NT2/D1 (cell line): ENCODE data around the gene C1orf35.

Source experiments
- DNase-seq: peaks from one replicate; pipeline ENCODE4 v3.0.0-alpha.2; 2011; ENCODE audit warnings: low read depth, low spot score
- H3K27me3 ChIP-seq: 2 replicates; pipeline ENCODE4 v1.6.0; 2011; ENCODE audit warnings: mild to moderate bottlenecking; ENCODE audit not compliant: insufficient read length, insufficient read depth
- H3K36me3 ChIP-seq: 2 replicates; pipeline ENCODE4 v1.6.1; 2011; ENCODE audit warnings: mild to moderate bottlenecking, low read length, mixed read lengths; ENCODE audit not compliant: insufficient read depth, insufficient read length
- H3K4me1 ChIP-seq: 2 replicates; pipeline ENCODE4 v1.5.1; 2011; ENCODE audit not compliant: insufficient read depth, insufficient read length
- H3K4me3 ChIP-seq: 2 replicates; pipeline ENCODE4 v1.5.1; 2011; ENCODE audit warnings: low read depth; ENCODE audit not compliant: insufficient read length
- H3K9ac ChIP-seq: 2 replicates; pipeline ENCODE4 v1.6.0; 2011; ENCODE audit warnings: low read depth; ENCODE audit not compliant: insufficient read length
- H3K9me3 ChIP-seq: 2 replicates; pipeline ENCODE4 v1.5.1; 2011; ENCODE audit warnings: mild to moderate bottlenecking, low read length; ENCODE audit not compliant: insufficient read depth
- SUZ12 ChIP-seq: IDR thresholded peaks from 2 replicates; pipeline ENCODE4 v1.6.1; 2011; ENCODE audit not compliant: insufficient read length, insufficient read depth; ENCODE audit errors: extremely low read depth
- YY1 ChIP-seq: IDR thresholded peaks from 2 replicates; pipeline ENCODE4 v1.6.1; 2011; ENCODE audit not compliant: insufficient read length, insufficient read depth
- ZNF274 ChIP-seq: IDR thresholded peaks from 2 replicates; pipeline ENCODE4 v1.6.1; 2011; ENCODE audit warnings: mild to moderate bottlenecking, low read depth, low read length

Gene C1orf35

DNA sequence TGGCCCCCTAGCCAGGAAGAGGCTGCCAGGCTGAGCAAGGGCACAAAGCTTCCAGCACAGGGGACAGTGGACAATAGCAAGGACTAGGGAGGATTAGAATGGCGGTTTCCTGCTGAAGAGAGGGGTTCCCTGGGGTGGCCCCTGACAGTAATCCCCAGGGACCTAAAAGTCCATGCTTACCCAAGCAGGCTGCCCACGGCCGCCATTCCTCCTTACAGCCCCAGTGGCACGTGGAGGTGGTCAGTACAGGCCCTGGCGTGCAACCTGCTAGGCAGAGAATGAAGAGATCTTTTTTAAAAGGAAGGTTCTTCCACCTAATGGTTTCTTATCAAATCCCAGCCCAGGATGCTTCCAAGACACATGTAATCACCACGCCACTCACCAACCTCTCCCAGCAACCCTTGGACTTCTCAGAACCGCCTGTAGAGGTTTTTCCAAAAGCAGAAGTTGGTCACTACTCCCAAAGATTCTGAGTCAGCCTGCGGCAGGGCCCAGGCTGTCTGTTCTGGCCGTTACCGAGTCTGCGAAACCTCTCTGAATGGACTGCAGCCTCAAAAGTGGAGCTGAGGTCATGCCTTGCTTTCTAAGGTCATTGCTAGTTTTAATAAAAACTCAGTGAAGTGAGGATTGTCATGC is 5.0 kb upstream of the C1orf35 start:
- Histone ChIP-seq H3K36me3 (peaks cover 36% of the 10 kb centered on the region), H3K9ac (peak overlapping the region; percentile 96), H3K4me3 (peak overlapping the region; percentile 96), H3K4me1 (peaks cover 3% of the 10 kb centered on the region), H3K9me3 (no peaks in the 10 kb centered on the region), H3K27me3 (peaks cover 10% of the 10 kb centered on the region)
- no peak for DNase-seq
- TF ChIP-seq SUZ12 (no peak), ZNF274 (no peak), YY1 (no peak)

DNA sequence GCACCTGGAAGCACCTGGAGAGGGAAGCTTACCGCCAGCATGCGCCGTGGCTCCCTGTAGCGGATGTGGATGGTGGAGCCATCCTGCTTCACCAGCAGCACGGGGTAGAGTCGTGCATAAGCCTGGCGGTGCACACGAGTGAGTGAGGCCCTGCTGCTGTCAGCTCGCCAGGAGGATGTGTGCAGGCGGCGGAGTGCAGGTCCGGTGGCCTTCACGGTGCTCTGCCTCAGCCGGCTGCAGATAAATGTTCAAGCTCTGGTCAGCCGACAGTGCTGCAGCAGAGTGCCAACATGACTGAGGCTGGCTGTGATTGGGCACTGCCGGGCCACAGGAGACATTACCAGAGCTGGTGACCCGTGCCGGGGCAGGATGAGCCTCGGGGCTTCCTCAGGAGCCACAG is 4.5 kb upstream of the C1orf35 start:
- peaks cover 10% of the 10 kb centered on the region for H3K27me3 ChIP-seq
- no peak for TF ChIP-seq ZNF274
- no peak for TF ChIP-seq SUZ12
- no peak for TF ChIP-seq YY1
- no peak for DNase-seq
- no peaks in the 10 kb centered on the region for H3K9me3 ChIP-seq
- H3K4me1 ChIP-seq, result peaks cover 3% of the 10 kb centered on the region
- no peak overlapping the region for H3K4me3 ChIP-seq
- peak overlapping the region; percentile 27 for H3K9ac ChIP-seq
- peaks cover 36% of the 10 kb centered on the region for H3K36me3 ChIP-seq

GRCh38 chr1:228106800-228107054 is 3.6 kb upstream of the C1orf35 start:
- H3K9me3 ChIP-seq, result no peaks in the 10 kb centered on the region
- no peak for DNase-seq
- no peak for TF ChIP-seq ZNF274
- TF ChIP-seq SUZ12, result no peak
- TF ChIP-seq YY1, result no peak
- H3K4me3 ChIP-seq, result no peak overlapping the region
- H3K4me1 ChIP-seq, result peaks cover 6% of the 10 kb centered on the region
- peaks cover 37% of the 10 kb centered on the region for H3K36me3 ChIP-seq
- H3K9ac ChIP-seq, result no peak overlapping the region
- peaks cover 10% of the 10 kb centered on the region for H3K27me3 ChIP-seq

- TF ChIP-seq YY1 (no peak), SUZ12 (no peak), ZNF274 (no peak)
- Histone ChIP-seq H3K27me3 (peaks cover 10% of the 10 kb centered on the region), H3K9me3 (no peaks in the 10 kb centered on the region), H3K9ac (no peak overlapping the region), H3K36me3 (peaks cover 43% of the 10 kb centered on the region), H3K4me1 (peaks cover 8% of the 10 kb centered on the region), H3K4me3 (no peak overlapping the region)
- DNase-seq, result no peak
These were observed 3.1 kb upstream of the C1orf35 start for GRCh38 chr1:228105996-228106799.

DNA sequence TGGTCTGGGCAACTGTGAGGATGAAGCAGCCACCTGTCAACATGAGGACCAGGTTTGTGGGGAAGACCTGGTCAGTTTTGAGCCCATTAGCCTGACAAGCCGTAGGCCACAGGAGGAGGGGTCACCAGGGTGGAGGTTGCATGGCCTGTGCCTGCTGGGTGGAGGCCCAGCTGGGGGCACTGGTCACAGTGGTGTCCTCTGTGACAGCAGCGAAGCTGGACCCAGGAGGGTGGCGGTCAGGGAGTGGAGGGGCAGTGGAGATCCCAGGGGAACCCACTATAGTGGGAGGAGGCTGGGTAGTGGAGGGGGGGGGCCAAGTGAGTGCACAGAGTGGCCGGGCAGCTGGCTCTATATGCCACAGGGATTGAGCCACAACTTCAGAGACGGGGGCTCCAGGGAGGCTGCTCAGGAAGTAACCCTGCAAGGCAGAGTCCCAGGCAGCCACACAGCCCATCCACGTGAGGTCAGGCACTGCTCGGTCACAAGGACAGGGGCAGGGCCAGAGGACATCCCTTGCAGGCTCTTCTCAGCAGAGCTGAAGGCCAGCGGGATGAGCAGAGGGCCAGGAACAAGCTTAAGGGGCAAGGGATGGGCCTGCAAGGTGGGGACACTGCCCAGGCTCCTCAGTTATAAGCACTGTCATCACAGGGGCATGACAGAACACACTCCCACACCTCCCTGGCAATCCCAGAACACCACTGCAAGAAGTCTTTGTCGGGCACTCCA is 2.3 kb upstream of the C1orf35 start:
- peaks cover 12% of the 10 kb centered on the region for H3K4me1 ChIP-seq
- H3K9ac ChIP-seq, result no peak overlapping the region
- no peak overlapping the region for H3K4me3 ChIP-seq
- H3K9me3 ChIP-seq, result no peaks in the 10 kb centered on the region
- no peak for DNase-seq
- H3K27me3 ChIP-seq, result peaks cover 7% of the 10 kb centered on the region
- H3K36me3 ChIP-seq, result peaks cover 49% of the 10 kb centered on the region
- TF ChIP-seq ZNF274 (no peak), SUZ12 (no peak), YY1 (no peak)

- Histone ChIP-seq H3K9me3 (no peaks in the 10 kb centered on the region), H3K9ac (peak overlapping the region; percentile 97), H3K4me1 (peaks cover 12% of the 10 kb centered on the region), H3K36me3 (peaks cover 57% of the 10 kb centered on the region), H3K27me3 (peaks cover 2% of the 10 kb centered on the region), H3K4me3 (no peak overlapping the region)
- TF ChIP-seq SUZ12 (no peak), ZNF274 (no peak), YY1 (no peak)
- DNase-seq, result no peak
These were observed 1.6 kb upstream of the C1orf35 start for GRCh38 chr1:228104526-228105269.
